WI38 (cell line): ENCODE results near the gene TTC28.

ENCODE experiments used
- H3K4me3 ChIP-seq: 2 replicates; pipeline ENCODE4 v1.5.1; 2011; ENCODE audit warnings: low read depth, mild to moderate bottlenecking, control low read depth, low read length
- CTCF ChIP-seq: IDR thresholded peaks from 2 replicates; pipeline ENCODE4 v1.5.1; 2012; ENCODE audit warnings: low read depth, mild to moderate bottlenecking, control low read depth, low read length

Gene TTC28

GRCh38 chr22:28249402-28249801, 430.2 kb downstream of the TTC28 start:
- TF ChIP-seq CTCF = no peak
- no peak overlapping the region for H3K4me3 ChIP-seq

GRCh38 chr22:28247667-28248363, 431.8 kb downstream of the TTC28 start:
- no peak overlapping the region for H3K4me3 ChIP-seq
- no peak for TF ChIP-seq CTCF

GRCh38 chr22:28247136-28247535, 432.5 kb downstream of the TTC28 start:
- TF ChIP-seq CTCF = no peak
- H3K4me3 ChIP-seq = no peak overlapping the region

DNA sequence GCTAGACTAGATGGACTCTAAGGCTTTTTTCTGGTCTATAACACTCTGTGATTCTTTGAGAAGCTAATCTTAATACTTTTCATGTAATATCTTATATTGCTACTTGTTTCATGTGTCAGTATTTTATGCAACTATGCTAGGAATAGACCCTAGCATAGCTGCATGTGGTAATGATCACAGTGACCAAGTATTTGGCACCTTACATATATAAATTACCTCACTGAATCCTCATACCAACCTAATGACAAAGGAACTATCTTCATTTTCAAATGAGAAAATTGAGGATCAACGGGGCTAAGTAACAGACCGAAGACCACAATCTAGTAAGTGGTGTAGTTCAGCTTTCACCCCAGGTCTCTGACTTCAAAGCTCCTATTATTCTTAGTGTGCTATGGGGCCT, 433.2 kb downstream of the TTC28 start:
- H3K4me3 ChIP-seq = no peak overlapping the region
- no peak for TF ChIP-seq CTCF

DNA sequence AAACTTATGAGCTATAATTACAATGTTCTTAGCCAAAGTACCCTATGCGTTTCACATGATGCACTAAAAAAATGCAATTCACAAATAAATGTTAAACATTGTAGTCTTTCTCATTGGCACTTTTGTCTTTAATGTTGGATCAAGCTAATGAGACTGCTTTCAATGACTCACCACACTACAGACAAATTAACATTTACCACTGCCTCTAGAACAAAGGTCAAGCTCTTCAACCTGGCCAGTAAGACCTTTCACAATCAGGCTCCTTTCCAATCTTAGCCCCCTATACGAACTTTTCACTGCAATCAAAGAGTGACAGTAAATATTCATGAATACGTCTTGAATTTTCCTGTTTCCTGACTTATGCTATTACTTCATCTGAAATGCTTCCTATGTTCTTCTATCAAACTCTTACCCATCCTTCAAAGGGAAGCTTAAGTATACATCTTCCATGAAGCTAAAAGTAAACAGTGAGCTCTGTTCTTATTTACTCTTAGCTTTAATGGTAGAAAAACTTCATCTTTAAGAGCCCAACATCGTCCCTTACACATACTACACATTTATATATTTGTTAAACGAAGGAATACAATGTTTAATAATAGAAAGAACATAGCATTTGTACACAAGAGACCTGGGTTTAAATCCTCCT, 433.9 kb downstream of the TTC28 start:
- H3K4me3 ChIP-seq = no peak overlapping the region
- TF ChIP-seq CTCF = no peak

- no peak for TF ChIP-seq CTCF
- no peak overlapping the region for H3K4me3 ChIP-seq
Observed at GRCh38 chr22:28244757-28245156, 434.9 kb downstream of the TTC28 start.

- H3K4me3 ChIP-seq = no peak overlapping the region
- TF ChIP-seq CTCF = no peak
Observed at GRCh38 chr22:28243539-28243938, 436.1 kb downstream of the TTC28 start.
